PC-9 (cell line): ENCODE results near the gene SH3GL3. TPM values are rescaled to one million over a fixed set of nuclear protein-coding genes. Genes with fewer than 3 reads are reported as not detected.

Experiments
- BruUV-seq: library from RNA; stranded (reverse); fragments of 400-500 nt; replicated peaks from 2 replicates; lab custom pipeline; 2021; lab: Mats Ljungman, UMichigan
- CTCF ChIA-PET: fragments of 300-600 bp; sonication (Branson Sonifier 250); formaldehyde crosslinking; loops from one replicate; lab custom pipeline; 2022; ENCODE audit warnings: antibody characterized with exemption; lab: Charles Lee
- POLR2A ChIA-PET: fragments of 300-600 bp; sonication (Branson Sonifier 250); formaldehyde crosslinking; loops from one replicate; lab custom pipeline; 2022; ENCODE audit warnings: antibody characterized with exemption; ENCODE audit not compliant: unreplicated experiment; lab: Charles Lee
- DNase-seq, 2 experiments: peaks; one replicate each; pipeline versions ENCODE4 v3.0.0 to v3.0.0-alpha.2; 2015 to 2022; ENCODE audit warnings: mixed read lengths in 1 of 2
- H2AFZ ChIP-seq: fragments of 200-600 bp; sonication (generic); 2 replicates; pipeline ENCODE4 v1.8.1; 2017; ENCODE audit warnings: antibody characterized with exemption
- H3F3A ChIP-seq: fragments of 200-600 bp; sonication (generic); 2 replicates; pipeline ENCODE4 v1.8.1; 2017; ENCODE audit warnings: antibody characterized with exemption, mild to moderate bottlenecking, low read depth; ENCODE audit not compliant: insufficient read depth
- H3K27ac ChIP-seq: fragments of 200-600 bp; sonication (generic); 2 replicates; pipeline ENCODE4 v1.6.1; 2016; ENCODE audit warnings: mixed run types
- H3K27me3 ChIP-seq: fragments of 200-600 bp; sonication (generic); 2 replicates; pipeline ENCODE4 v1.6.1; 2016; ENCODE audit warnings: low read depth, mixed run types; ENCODE audit not compliant: insufficient read depth
- H3K36me3 ChIP-seq: fragments of 200-600 bp; sonication (generic); 2 replicates; pipeline ENCODE4 v1.6.1; 2016; ENCODE audit warnings: low read depth, mixed run types
- H3K4me1 ChIP-seq: fragments of 200-600 bp; sonication (generic); replicated peaks from 2 replicates; pipeline ENCODE4 v1.6.1; 2016; ENCODE audit warnings: mixed run types; ENCODE audit not compliant: insufficient read depth
- H3K4me2 ChIP-seq: fragments of 200-600 bp; sonication (generic); 2 replicates; pipeline ENCODE4 v1.6.1; 2017; ENCODE audit warnings: mixed run types
- H3K4me3 ChIP-seq: fragments of 200-600 bp; sonication (generic); 2 replicates; pipeline ENCODE4 v1.6.1; 2016; ENCODE audit warnings: mixed run types
- H3K79me2 ChIP-seq: fragments of 200-600 bp; sonication (generic); 2 replicates; pipeline ENCODE4 v1.6.1; 2017; ENCODE audit warnings: low read depth, mixed run types
- H3K9me2 ChIP-seq: fragments of 200-600 bp; sonication (generic); 2 replicates; pipeline ENCODE4 v1.8.1; 2017; ENCODE audit warnings: mild to moderate bottlenecking; ENCODE audit not compliant: insufficient read depth
- H3K9me3 ChIP-seq: fragments of 200-600 bp; sonication (generic); 2 replicates; pipeline ENCODE4 v1.8.1; 2016; ENCODE audit warnings: low read depth; ENCODE audit not compliant: insufficient read depth
- H4K20me1 ChIP-seq: fragments of 200-600 bp; sonication (generic); 2 replicates; pipeline ENCODE4 v1.8.1; 2017; ENCODE audit not compliant: insufficient read depth
- EZH2 ChIP-seq: fragments of 200-600 bp; sonication (generic); IDR thresholded peaks from 2 replicates; pipeline ENCODE4 v1.8.0; 2017; ENCODE audit warnings: antibody characterized with exemption, low read depth
- intact Hi-C: fragments of 100-400 bp; cut with micrococcal nuclease; formaldehyde crosslinking; loops from one replicate; pipeline ENCODE4 v1.10.0; 2022; ENCODE audit not compliant: unreplicated experiment
- total RNA-seq: library from RNA; stranded (reverse); gene quantifications from 2 replicates; pipeline ENCODE4 v1.2.3, GENCODE V29; 2021
- TF ChIP-seq, protein P1 (sequence below): fragments of 200-600 bp; sonication (generic); conservative IDR thresholded peaks from 2 replicates; pipeline ENCODE4 v1.6.1; 2017; ENCODE audit warnings: mixed run types, antibody characterized with exemption, mild to moderate bottlenecking, moderate library complexity

The SH3GL3 gene
- total RNA-seq, 1 experiment from 2014 or later: 0.22 TPM

DNA sequence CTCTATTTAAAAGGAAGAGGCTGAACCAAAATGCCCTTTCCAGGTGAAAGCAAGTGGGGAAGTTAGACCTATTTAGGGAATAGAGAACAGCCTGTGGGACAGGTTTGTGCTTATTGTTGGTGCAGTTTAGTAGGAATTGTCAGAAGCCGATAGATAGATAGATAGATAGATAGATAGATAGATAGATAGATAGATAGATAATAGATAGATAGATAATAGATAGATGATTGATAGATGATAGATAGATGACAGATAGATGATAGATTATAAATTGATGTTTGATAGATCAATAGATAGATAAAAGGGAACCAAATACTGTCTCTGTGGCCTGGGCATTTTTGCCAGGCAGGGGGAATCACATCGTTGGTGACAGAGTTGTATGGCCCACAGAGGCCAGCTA, 42.5 kb downstream of the SH3GL3 start:
- Histone ChIP-seq H3K27ac (no peak overlapping the region), H3K9me3 (no peaks in the 10 kb centered on the region), H3K4me3 (no peak overlapping the region), H4K20me1 (no peaks in the 10 kb centered on the region), H3K9me2 (no peaks in the 10 kb centered on the region), H2AFZ (no peak overlapping the region), H3K4me1 (no peaks in the 10 kb centered on the region), H3K27me3 (no peaks in the 10 kb centered on the region; the same call in 1 of the 2 replicates), H3F3A (no peaks in the 10 kb centered on the region), H3K79me2 (no peaks in the 10 kb centered on the region), H3K4me2 (no peak overlapping the region), H3K36me3 (no peaks in the 10 kb centered on the region)
- ChIA-PET POLR2A (no interaction called here), CTCF (interaction anchor here (0.6 kb wide), 1 partner anchor 96 kb away, joined by 3 read pairs; no protein-coding TSS in a partner anchor)
- intact Hi-C loops: no loop called here
- no TSS peak for BruUV-seq
- TF ChIP-seq, protein P1, sequence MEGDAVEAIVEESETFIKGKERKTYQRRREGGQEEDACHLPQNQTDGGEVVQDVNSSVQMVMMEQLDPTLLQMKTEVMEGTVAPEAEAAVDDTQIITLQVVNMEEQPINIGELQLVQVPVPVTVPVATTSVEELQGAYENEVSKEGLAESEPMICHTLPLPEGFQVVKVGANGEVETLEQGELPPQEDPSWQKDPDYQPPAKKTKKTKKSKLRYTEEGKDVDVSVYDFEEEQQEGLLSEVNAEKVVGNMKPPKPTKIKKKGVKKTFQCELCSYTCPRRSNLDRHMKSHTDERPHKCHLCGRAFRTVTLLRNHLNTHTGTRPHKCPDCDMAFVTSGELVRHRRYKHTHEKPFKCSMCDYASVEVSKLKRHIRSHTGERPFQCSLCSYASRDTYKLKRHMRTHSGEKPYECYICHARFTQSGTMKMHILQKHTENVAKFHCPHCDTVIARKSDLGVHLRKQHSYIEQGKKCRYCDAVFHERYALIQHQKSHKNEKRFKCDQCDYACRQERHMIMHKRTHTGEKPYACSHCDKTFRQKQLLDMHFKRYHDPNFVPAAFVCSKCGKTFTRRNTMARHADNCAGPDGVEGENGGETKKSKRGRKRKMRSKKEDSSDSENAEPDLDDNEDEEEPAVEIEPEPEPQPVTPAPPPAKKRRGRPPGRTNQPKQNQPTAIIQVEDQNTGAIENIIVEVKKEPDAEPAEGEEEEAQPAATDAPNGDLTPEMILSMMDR: no peak
- no peak for DNase-seq

GRCh38 chr15:83491486-83491885, 44.3 kb downstream of the SH3GL3 start:
- ChIA-PET CTCF (no interaction called here), POLR2A (no interaction called here)
- TF ChIP-seq, protein P1: no peak
- no peak for TF ChIP-seq EZH2
- Histone ChIP-seq H3K79me2 (no peaks in the 10 kb centered on the region), H3K4me2 (no peak overlapping the region), H3K9me2 (no peaks in the 10 kb centered on the region), H3F3A (no peaks in the 10 kb centered on the region), H3K4me1 (no peaks in the 10 kb centered on the region), H3K9me3 (no peaks in the 10 kb centered on the region), H3K27me3 (no peaks in the 10 kb centered on the region; the same call in 1 of the 2 replicates), H3K4me3 (no peak overlapping the region), H4K20me1 (no peaks in the 10 kb centered on the region), H3K27ac (no peak overlapping the region), H3K36me3 (no peaks in the 10 kb centered on the region), H2AFZ (no peak overlapping the region)
- no TSS peak for BruUV-seq
- DNase-seq: no peak
- intact Hi-C loops: no loop called here

DNA sequence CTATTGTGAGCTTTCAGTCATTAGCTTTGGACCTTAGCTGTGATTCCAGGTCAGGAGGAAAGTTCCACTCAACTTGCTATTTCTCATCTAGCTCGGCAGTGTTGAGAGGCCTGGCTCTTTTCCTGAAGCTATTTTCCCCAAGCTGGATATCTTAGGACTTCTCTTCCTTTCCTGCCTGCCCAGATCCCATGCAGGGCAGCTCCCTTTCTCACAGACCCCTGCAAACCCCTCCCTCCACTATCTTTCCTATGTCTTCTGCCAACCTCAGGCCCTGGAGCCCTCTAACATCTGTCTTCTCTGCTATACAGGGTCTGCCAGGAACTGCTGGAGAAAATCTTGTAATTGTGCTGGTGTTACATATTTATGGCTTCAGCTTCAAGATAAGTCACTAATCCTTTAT, 49.6 kb downstream of the SH3GL3 start:
- H3K79me2 ChIP-seq: no peaks in the 10 kb centered on the region
- intact Hi-C loops: no loop called here
- no peak overlapping the region for H3K4me2 ChIP-seq
- ChIA-PET CTCF (no interaction called here), POLR2A (no interaction called here)
- no TSS peak for BruUV-seq
- H3K27ac ChIP-seq: no peak overlapping the region
- H3K27me3 ChIP-seq: no peaks in the 10 kb centered on the region
- TF ChIP-seq EZH2: no peak
- TF ChIP-seq, protein P1: no peak
- no peak for DNase-seq
- H3K36me3 ChIP-seq: no peaks in the 10 kb centered on the region
- H4K20me1 ChIP-seq: no peaks in the 10 kb centered on the region
- H3F3A ChIP-seq: no peaks in the 10 kb centered on the region
- H3K4me3 ChIP-seq: no peak overlapping the region
- no peak overlapping the region for H2AFZ ChIP-seq
- no peaks in the 10 kb centered on the region for H3K4me1 ChIP-seq
- no peaks in the 10 kb centered on the region for H3K9me3 ChIP-seq
- H3K9me2 ChIP-seq: no peaks in the 10 kb centered on the region; the same call in 1 of the 2 replicates
